Colon (tissue), 2 donors: ENCODE data around the gene SF3B3.

ENCODE experiments used
- FAIRE-seq: peaks from 2 replicates; lab custom pipeline; 2012; peaks lifted over from hg19 to GRCh38; lab: Jason Lieb, UNC
- donor health status: control.
- donor health status: control.

SF3B3 gene

GRCh38 chr16:70523743-70524398, at the start of gene SF3B3:
SF3B3 (plus strand) TSS chr16:70523816; CDS start chr16:70526657, 2,841 bp downstream.
- FAIRE-seq = no peak

GRCh38 chr16:70474320-70475053, 49.1 kb upstream of the SF3B3 start:
- FAIRE-seq = no peak

GRCh38 chr16:70475054-70475871, 48.4 kb upstream of the SF3B3 start:
- FAIRE-seq = no peak

DNA sequence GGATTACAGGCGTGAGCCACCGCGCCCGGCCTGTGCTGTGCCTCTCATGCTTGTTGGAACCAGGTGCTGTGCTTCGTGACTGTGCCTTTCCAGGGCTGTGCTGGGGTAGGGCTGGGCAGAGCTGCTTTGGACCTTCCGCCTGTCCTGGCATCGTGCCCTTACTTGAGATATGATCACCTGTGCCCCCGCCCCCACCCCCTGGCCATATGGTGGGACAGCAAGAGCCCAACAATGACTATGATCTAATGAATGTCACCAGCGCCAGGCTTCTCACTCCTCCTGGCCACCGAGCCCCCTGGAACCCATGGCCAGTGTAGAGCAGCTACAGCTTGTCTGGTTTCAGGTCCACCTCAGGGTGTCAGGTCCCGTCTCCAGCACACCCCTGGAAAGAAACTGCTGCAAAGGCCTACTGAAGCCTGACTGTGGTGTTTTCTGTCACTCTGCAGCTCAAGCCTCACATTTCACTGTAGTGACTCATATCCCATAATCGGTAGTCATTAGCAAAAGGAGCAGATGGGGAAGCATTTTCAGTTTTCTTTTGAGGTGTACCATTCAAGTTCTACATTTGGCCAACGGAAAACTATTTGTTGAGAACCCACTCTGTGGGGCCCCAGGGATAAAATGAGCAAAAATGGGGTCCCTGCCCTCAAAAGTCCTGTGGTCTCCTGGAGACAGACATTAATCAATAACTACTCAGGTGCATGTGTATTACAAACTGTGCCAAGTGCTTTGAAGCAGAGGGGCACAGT, 47.2 kb upstream of the SF3B3 start:
- FAIRE-seq = no peak

- FAIRE-seq = no peak
Measured at GRCh38 chr16:70478169-70478568, 45.4 kb upstream of the SF3B3 start.

- no peak for FAIRE-seq
Measured at GRCh38 chr16:70478912-70479341, 44.7 kb upstream of the SF3B3 start.

DNA sequence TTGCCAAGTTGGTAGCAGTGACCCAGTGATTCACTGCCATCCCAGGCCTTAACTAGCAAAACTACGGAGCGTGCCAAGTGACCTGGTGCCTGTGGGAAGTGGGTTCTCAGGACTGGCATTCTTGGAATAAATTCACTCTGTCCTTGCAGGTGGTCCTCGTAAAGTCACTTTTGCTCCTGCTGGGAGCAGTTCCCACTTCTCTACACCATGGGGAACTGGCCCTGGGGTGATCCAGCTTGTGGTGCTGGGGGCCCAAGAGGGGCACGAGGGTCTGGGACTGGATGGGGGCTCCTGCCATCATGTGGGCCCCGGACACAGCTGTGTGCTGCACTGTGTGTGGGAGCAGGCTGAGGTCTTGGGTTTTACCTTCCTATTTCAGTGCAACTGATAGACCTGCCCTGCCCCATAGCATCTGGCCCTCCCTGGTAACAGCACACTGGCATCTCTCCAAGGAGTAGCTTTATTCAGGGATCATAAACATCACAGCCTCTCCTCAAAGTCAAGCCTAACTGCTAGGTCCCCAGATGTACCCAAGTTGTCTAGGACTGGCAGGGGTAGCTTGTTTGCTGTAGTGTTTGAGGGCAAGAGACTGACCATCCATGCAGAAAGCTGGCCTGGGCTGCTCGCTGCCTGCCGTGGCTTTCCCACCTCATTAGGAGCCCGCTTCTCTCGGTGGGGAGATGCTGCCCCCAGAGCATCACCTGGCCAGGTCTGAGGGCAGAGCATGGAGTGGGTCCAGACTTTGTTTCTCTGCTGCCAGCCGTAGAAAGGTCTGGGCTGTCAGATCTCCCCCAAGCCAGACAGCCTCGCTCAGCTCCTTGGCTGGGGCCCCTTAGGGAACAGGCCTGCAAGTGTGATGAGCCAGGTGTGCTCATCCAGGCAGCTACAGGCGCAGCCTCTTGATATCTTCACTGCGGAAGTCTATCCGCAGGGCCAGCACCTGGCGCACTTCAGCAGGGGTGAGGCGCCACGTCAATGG, 43.2 kb upstream of the SF3B3 start:
- FAIRE-seq = no peak

DNA sequence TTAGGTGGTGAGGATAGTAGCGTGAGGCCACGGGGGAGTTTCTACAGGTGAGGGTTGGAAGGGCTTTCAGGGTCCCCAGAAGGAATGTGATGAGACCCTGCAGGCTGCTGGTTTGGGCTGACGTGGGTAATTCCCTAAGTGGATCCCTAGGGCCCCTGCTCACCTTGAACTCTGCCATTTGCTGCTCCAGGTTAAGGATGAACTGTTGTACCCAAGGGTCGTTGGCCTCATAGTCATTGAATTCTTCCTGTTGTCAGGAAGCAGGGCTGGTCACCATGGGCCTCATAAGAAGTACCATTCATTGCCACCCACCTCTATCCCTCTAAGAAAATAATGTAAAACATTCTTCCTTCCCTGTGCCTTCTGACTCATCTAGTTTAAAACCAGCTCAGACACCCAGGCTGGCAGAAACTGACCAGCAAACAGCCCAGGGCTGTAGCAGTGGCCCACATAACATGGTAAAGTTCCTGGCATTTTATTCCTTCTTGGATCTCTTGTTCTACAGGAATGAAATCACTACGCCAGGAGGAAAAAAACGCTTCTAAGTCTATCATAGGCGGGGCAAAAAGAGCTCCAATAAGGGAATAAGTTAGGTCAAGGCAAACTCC, 41.6 kb upstream of the SF3B3 start:
- FAIRE-seq = no peak

GRCh38 chr16:70482624-70483023, 41.0 kb upstream of the SF3B3 start:
- no peak for FAIRE-seq

GRCh38 chr16:70483426-70483825, 40.2 kb upstream of the SF3B3 start:
- FAIRE-seq = no peak

GRCh38 chr16:70484867-70485266, 38.7 kb upstream of the SF3B3 start:
- no peak for FAIRE-seq

DNA sequence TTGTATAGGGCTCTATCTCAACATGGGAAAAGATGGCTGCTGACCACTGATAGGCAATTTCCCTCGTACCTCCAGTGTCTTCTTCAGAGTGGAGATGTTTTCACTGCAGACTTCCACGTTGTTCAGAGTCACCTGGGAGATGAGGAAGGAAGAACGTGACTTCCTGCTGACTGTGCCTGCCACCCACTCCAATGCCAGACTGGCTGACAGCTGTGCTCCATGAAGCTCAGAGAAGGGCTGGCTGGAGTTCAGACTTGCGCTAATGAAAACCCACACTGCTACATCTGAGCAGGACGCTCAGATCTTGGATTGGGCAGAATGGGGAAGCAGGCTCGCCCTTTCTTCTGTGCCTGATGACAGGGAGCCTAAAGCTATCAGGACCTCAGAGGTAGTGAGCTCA, 33.4 kb upstream of the SF3B3 start:
- FAIRE-seq = no peak

DNA sequence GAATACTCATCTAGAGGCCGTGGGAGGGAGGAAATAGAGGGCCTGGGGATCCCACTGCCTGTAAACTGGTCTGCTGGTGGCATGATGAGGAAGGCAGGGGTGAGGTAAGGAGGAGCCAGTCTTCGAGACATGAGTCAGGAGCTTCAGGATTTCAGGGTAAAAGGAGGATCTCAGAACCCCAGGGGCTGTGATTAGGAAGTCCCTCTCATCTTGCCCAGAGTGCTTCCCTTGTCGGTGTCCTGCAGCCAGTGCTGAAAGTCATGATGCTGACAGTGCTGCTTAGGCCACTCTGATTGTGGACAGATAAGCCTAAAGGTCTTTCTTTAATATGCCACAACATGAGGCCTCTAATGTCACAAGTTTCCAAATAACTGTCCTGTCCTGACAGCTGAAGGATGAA, 29.8 kb upstream of the SF3B3 start:
- FAIRE-seq = no peak

- no peak for FAIRE-seq
Measured at GRCh38 chr16:70494202-70494770, 29.3 kb upstream of the SF3B3 start.

- no peak for FAIRE-seq
Measured at GRCh38 chr16:70494777-70495176, 28.8 kb upstream of the SF3B3 start.

DNA sequence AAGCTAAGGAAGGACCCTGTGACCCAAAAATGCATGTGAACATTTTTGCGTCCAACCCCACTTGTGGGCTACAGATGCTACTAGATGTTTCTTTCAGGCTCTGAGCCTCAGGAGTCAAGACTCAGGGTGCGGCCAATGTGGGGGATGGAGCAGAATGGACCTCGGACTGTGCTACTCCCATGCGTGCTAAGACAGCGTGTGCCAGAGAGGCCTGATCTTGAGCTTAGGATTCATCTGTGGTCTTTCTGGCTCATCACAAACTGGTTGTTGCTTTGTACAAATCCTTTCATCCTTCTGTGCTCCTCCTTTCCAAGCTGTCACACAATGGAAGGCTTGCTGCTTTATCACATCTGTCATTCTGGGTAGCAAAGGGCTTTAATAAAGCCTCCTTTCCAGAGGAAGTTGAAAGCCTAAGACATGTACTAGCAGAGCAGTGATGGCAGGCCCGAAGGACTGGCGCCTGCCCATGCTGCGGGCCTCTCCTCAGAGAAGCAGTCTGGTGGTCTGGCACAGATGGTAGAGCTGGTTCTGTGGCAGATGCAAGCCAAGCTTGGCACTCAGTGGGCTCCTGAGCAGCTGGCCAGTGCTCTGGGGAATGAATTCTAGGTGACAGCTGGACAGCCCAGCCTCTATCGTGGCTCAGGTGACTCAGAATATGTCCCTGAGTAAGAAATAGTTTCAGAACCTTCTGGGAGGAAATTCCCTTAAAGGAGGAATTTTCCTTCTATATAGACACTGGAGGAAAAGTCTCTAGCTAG, 28.0 kb upstream of the SF3B3 start:
- no peak for FAIRE-seq

- FAIRE-seq = no peak
Measured at GRCh38 chr16:70496513-70496912, 27.1 kb upstream of the SF3B3 start.

GRCh38 chr16:70508752-70509151, 14.9 kb upstream of the SF3B3 start:
- FAIRE-seq = no peak

- FAIRE-seq = no peak
Measured at GRCh38 chr16:70510216-70510615, 13.4 kb upstream of the SF3B3 start.
